OCI-LY7 (cell line): Measurements from ENCODE around the gene STK35. TPM values are rescaled to one million over a fixed set of nuclear protein-coding genes. Genes with fewer than 3 reads are reported as not detected.

Experiments used
- BruUV-seq: library from RNA; stranded (reverse); fragments of 400-500 nt; replicated peaks from 2 replicates; lab custom pipeline; 2021; lab: Mats Ljungman, UMichigan
- CTCF ChIA-PET: fragments of 300-600 bp; sonication (Branson Sonifier 250); formaldehyde crosslinking; loops from one replicate; lab custom pipeline; 2022; ENCODE audit warnings: antibody characterized with exemption; ENCODE audit not compliant: unreplicated experiment; lab: Charles Lee
- POLR2A ChIA-PET: fragments of 300-600 bp; sonication (Branson Sonifier 250); formaldehyde crosslinking; loops from one replicate; lab custom pipeline; 2022; ENCODE audit warnings: antibody characterized with exemption; lab: Charles Lee
- DNase-seq: peaks from one replicate; pipeline ENCODE4 v3.0.0-alpha.2; 2015; ENCODE audit warnings: low spot score
- H2AFZ ChIP-seq: fragments of 200-600 bp; sonication (generic), shearing (Covaris generic); 2 replicates; pipeline ENCODE4 v1.6.1; 2014; ENCODE audit warnings: mild to moderate bottlenecking, antibody characterized with exemption, low read length, moderate library complexity
- H3K27ac ChIP-seq: fragments of 200-600 bp; sonication (generic); 2 replicates; pipeline ENCODE4 v1.5.1; 2014; ENCODE audit warnings: mixed run types, low read depth, mild to moderate bottlenecking, moderate library complexity, low read length, inconsistent platforms; ENCODE audit not compliant: poor library complexity, severe bottlenecking
- H3K36me3 ChIP-seq: fragments of 200-600 bp; sonication (generic); 2 replicates; pipeline ENCODE4 v1.6.1; 2014; ENCODE audit warnings: mild to moderate bottlenecking, antibody characterized with exemption, low read length, moderate library complexity, mixed read lengths; ENCODE audit not compliant: insufficient read depth
- H3K4me1 ChIP-seq: fragments of 200-600 bp; sonication (generic); 2 replicates; pipeline ENCODE4 v1.5.1; 2014; ENCODE audit warnings: mild to moderate bottlenecking, low read length; ENCODE audit not compliant: insufficient read depth, poor library complexity, severe bottlenecking
- H3K4me2 ChIP-seq: fragments of 200-600 bp; sonication (generic); 2 replicates; pipeline ENCODE4 v1.6.1; 2014; ENCODE audit warnings: mild to moderate bottlenecking, low read length
- H3K4me3 ChIP-seq: fragments of 200-600 bp; sonication (generic); 2 replicates; pipeline ENCODE4 v1.5.1; 2014; ENCODE audit warnings: mild to moderate bottlenecking, low read depth, low read length; ENCODE audit not compliant: poor library complexity, severe bottlenecking
- H3K79me2 ChIP-seq: fragments of 200-600 bp; sonication (generic); 2 replicates; pipeline ENCODE4 v1.6.1; 2016; ENCODE audit warnings: low read depth, mild to moderate bottlenecking, low read length, moderate library complexity, mixed read lengths; ENCODE audit not compliant: insufficient read depth
- H3K9me2 ChIP-seq: fragments of 200-600 bp; sonication (generic); 2 replicates; pipeline ENCODE4 v1.6.1; 2016; ENCODE audit warnings: mild to moderate bottlenecking, low read length, mixed read lengths; ENCODE audit not compliant: insufficient read depth
- H3K9me3 ChIP-seq: fragments of 200-600 bp; sonication (generic); 2 replicates; pipeline ENCODE4 v1.6.1; 2014; ENCODE audit warnings: mild to moderate bottlenecking, mixed run types, low read length, mixed read lengths
- H4K20me1 ChIP-seq: fragments of 200-600 bp; sonication (generic); 2 replicates; pipeline ENCODE4 v1.6.1; 2014; ENCODE audit warnings: mild to moderate bottlenecking, antibody characterized with exemption, low read length, moderate library complexity, mixed read lengths; ENCODE audit not compliant: insufficient read depth
- EZH2phosphoT487 ChIP-seq: fragments of 200-600 bp; sonication (generic); IDR thresholded peaks from 2 replicates; pipeline ENCODE4 v1.6.1; 2018; ENCODE audit warnings: low read depth, borderline replicate concordance, mild to moderate bottlenecking, mixed run types, antibody characterized with exemption, low read length, moderate library complexity, mixed read lengths
- intact Hi-C: fragments of 100-400 bp; cut with micrococcal nuclease; formaldehyde crosslinking; loops from one replicate; pipeline ENCODE4 v1.10.0; 2022; ENCODE audit not compliant: unreplicated experiment
- total RNA-seq, 2 experiments: library from RNA; depleted of rRNA in 1 of 2; stranded (reverse); fragments of >200 nt in 1 of 2; shearing (Covaris generic) in 1 of 2; gene quantifications; 2 replicates each; pipeline ENCODE4 v1.2.3, GENCODE V29; 2014 to 2022
- TF ChIP-seq, protein P1 (sequence below): fragments of 200-600 bp; sonication (generic); conservative IDR thresholded peaks from 2 replicates; pipeline ENCODE4 v1.5.1; 2014; ENCODE audit warnings: mild to moderate bottlenecking, antibody characterized with exemption, low read length, moderate library complexity, mixed read lengths

STK35 gene
- total RNA-seq, 2 experiments from 2014 or later, result 21.4 to 22.3 TPM

DNA sequence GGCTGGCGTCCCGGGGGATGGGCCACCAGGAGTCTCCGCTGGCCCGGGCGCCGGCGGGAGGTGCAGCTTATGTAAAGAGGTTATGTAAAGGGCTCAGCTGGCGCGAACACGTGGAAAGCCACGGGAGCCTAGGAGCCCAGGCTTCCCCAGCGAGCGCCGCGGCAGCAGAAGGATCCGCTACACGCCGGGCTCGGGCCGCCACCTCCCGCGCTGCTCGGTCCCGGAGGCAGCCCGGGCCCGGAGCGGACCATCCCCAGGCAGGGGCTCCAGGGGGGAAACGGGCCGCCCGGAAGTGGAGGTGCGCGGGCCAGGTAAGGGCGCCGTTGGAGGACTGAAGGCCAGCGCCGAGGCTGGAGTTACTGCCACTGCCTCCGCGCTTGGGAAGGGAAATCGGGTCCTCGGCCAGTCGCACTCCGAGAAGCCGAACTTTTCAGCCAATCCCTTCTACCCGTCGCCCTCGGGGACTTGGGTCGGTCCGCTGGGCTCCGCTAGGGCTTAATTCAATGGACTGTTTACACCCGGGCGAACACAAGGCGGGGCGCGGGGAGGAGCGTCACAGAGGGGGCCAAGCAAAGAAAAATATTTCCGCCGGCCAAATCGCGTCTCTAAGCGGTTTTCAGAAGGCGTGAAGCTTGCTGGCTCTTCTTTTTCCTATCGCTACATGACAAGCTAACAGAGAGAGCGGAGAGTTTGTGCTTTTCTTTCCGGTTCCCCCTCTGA lies 398 bp downstream of the STK35 start:
- DNase-seq, result peak; percentile 95
- POLR2A ChIA-PET, result interaction anchor here (0.6 to 1.7 kb wide), 6 partner anchors 13 to 1641 kb away, joined by 3 to 4 read pairs (median 3); no protein-coding TSS in a partner anchor
- Histone ChIP-seq H3K9me2 (no peaks in the 10 kb centered on the region), H3K4me1 (peaks cover 26% of the 10 kb centered on the region), H3K4me2 (peak overlapping the region; percentile 85), H3K4me3 (peak overlapping the region; percentile 93), H4K20me1 (peaks cover 23% of the 10 kb centered on the region), H3K36me3 (peaks cover 29% of the 10 kb centered on the region), H3K9me3 (no peaks in the 10 kb centered on the region), H2AFZ (peak overlapping the region; percentile 96), H3K79me2 (peaks cover 41% of the 10 kb centered on the region), H3K27ac (peak overlapping the region; percentile 85)
- no TSS peak for BruUV-seq
- TF ChIP-seq, protein P1, sequence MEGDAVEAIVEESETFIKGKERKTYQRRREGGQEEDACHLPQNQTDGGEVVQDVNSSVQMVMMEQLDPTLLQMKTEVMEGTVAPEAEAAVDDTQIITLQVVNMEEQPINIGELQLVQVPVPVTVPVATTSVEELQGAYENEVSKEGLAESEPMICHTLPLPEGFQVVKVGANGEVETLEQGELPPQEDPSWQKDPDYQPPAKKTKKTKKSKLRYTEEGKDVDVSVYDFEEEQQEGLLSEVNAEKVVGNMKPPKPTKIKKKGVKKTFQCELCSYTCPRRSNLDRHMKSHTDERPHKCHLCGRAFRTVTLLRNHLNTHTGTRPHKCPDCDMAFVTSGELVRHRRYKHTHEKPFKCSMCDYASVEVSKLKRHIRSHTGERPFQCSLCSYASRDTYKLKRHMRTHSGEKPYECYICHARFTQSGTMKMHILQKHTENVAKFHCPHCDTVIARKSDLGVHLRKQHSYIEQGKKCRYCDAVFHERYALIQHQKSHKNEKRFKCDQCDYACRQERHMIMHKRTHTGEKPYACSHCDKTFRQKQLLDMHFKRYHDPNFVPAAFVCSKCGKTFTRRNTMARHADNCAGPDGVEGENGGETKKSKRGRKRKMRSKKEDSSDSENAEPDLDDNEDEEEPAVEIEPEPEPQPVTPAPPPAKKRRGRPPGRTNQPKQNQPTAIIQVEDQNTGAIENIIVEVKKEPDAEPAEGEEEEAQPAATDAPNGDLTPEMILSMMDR, result no peak
- TF ChIP-seq EZH2phosphoT487, result no peak
- intact Hi-C loops, result loop anchor here (5.0 kb wide), 6 partner anchors 70 to 550 kb away; partner anchors contain the start of genes NOP56, SIRPA and SNRPB
- CTCF ChIA-PET, result no interaction called here

DNA sequence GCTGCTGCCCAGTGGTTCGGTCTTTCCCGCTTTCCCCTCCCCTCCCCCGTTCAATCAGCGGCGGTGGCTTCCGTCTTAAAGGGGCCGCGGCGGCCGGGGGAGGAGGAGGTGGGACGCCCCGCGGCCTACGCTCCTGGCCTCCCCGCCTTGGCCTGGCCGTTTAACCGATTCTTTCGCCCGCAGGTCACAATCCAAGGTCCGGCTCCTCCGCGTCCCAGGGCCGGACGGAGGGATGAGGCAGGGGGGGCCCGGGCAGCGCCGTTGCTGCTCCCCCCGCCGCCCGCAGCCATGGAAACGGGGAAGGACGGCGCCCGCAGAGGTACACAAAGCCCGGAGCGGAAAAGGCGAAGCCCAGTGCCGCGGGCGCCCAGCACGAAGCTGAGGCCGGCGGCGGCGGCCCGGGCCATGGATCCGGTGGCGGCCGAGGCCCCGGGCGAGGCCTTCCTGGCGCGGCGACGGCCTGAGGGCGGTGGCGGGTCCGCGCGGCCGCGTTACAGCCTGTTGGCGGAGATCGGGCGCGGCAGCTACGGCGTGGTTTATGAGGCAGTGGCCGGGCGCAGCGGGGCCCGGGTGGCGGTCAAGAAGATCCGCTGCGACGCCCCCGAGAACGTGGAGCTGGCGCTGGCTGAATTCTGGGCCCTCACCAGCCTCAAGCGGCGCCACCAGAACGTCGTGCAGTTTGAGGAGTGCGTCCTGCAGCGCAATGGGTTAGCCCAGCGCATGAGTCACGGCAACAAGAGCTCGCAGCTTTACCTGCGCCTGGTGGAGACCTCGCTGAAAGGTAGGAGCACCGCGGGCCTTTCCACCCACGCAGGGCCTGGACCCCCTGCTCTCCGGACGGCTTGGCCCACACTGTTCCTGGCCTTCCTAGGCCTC lies 1.2 kb downstream of the STK35 start:
- peaks cover 37% of the 10 kb centered on the region for H3K36me3 ChIP-seq
- H3K4me2 ChIP-seq, result peak overlapping the region; percentile 85
- TF ChIP-seq, protein P1, result no peak
- TF ChIP-seq EZH2phosphoT487, result no peak
- ChIA-PET POLR2A (interaction anchor here (0.6 to 1.9 kb wide), 10 partner anchors 9 to 405 kb away, joined by 3 to 7 read pairs (median 3); no protein-coding TSS in a partner anchor), CTCF (interaction anchor here (0.5 to 1.0 kb wide), 3 partner anchors 17 to 537 kb away, joined by 3 to 4 read pairs (median 3); no protein-coding TSS in a partner anchor)
- peak overlapping the region; percentile 85 for H3K27ac ChIP-seq
- H3K4me1 ChIP-seq, result peaks cover 26% of the 10 kb centered on the region
- intact Hi-C loops, result loop anchor here (5.0 kb wide), 6 partner anchors 69 to 549 kb away; partner anchors contain the start of genes NOP56, SIRPA and SNRPB
- H4K20me1 ChIP-seq, result peaks cover 23% of the 10 kb centered on the region
- TSS peak; percentile 30 for BruUV-seq
- H3K79me2 ChIP-seq, result peaks cover 49% of the 10 kb centered on the region
- H3K9me2 ChIP-seq, result no peaks in the 10 kb centered on the region
- no peaks in the 10 kb centered on the region for H3K9me3 ChIP-seq
- H2AFZ ChIP-seq, result peak overlapping the region; percentile 96; the same call in 1 of the 2 replicates
- DNase-seq, result peak; percentile 91
- peak overlapping the region; percentile 93 for H3K4me3 ChIP-seq
